Measurements from ENCODE around the gene EYS. TPM values are rescaled to one million over a fixed set of nuclear protein-coding genes. Genes with fewer than 3 reads are reported as not detected.

Gene EYS
- total RNA-seq, 3 donors from 2014 or later, result 0.16 to 0.61 (median 0.60) TPM

- no peaks in the 10 kb centered on the region for H3K36me3 ChIP-seq (ENCODE audit: low read depth)
- TF ChIP-seq, protein P1, sequence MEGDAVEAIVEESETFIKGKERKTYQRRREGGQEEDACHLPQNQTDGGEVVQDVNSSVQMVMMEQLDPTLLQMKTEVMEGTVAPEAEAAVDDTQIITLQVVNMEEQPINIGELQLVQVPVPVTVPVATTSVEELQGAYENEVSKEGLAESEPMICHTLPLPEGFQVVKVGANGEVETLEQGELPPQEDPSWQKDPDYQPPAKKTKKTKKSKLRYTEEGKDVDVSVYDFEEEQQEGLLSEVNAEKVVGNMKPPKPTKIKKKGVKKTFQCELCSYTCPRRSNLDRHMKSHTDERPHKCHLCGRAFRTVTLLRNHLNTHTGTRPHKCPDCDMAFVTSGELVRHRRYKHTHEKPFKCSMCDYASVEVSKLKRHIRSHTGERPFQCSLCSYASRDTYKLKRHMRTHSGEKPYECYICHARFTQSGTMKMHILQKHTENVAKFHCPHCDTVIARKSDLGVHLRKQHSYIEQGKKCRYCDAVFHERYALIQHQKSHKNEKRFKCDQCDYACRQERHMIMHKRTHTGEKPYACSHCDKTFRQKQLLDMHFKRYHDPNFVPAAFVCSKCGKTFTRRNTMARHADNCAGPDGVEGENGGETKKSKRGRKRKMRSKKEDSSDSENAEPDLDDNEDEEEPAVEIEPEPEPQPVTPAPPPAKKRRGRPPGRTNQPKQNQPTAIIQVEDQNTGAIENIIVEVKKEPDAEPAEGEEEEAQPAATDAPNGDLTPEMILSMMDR (IDR thresholded peaks at IDR 0.05), result no peak
- no peaks in the 10 kb centered on the region for H3K4me1 ChIP-seq (ENCODE audit: low read depth)
- no peaks in the 10 kb centered on the region for H3K9me3 ChIP-seq
- intact Hi-C loops (cut with DNase I, micrococcal nuclease), result no loop called here
- no peak for ATAC-seq
- no peak overlapping the region for H3K4me3 ChIP-seq
- no peak for DNase-seq
Measured at GRCh38 chr6:65285275-65285674, 421.8 kb downstream of the EYS start.

- Histone ChIP-seq H3K9me3 (no peaks in the 10 kb centered on the region), H3K36me3 (ENCODE audit: low read depth) (no peaks in the 10 kb centered on the region), H3K4me1 (ENCODE audit: low read depth) (no peaks in the 10 kb centered on the region), H3K4me3 (no peak overlapping the region)
- DNase-seq (no peak), ATAC-seq (no peak)
- TF ChIP-seq, protein P1 (IDR thresholded peaks at IDR 0.05), result no peak
- intact Hi-C loops (cut with DNase I, micrococcal nuclease), result no loop called here
Measured at GRCh38 chr6:65280060-65280459, 427.0 kb downstream of the EYS start.

GRCh38 chr6:65262241-65262640 lies 444.8 kb downstream of the EYS start:
- intact Hi-C loops (cut with DNase I, micrococcal nuclease), result no loop called here
- TF ChIP-seq, protein P1 (IDR thresholded peaks at IDR 0.05), result no peak
- ATAC-seq (no peak), DNase-seq (no peak)
- no peaks in the 10 kb centered on the region for H3K9me3 ChIP-seq
- no peak overlapping the region for H3K4me3 ChIP-seq
- H3K4me1 ChIP-seq (ENCODE audit: low read depth), result no peaks in the 10 kb centered on the region
- no peaks in the 10 kb centered on the region for H3K36me3 ChIP-seq (ENCODE audit: low read depth)

- intact Hi-C loops (cut with DNase I, micrococcal nuclease), result no loop called here
- DNase-seq (no peak), ATAC-seq (no peak)
- Histone ChIP-seq H3K36me3 (ENCODE audit: low read depth) (no peaks in the 10 kb centered on the region), H3K4me3 (no peak overlapping the region), H3K9me3 (no peaks in the 10 kb centered on the region), H3K4me1 (ENCODE audit: low read depth) (no peaks in the 10 kb centered on the region)
- TF ChIP-seq, protein P1 (IDR thresholded peaks at IDR 0.05), result no peak
Measured at GRCh38 chr6:65259982-65260381, 447.0 kb downstream of the EYS start.

DNA sequence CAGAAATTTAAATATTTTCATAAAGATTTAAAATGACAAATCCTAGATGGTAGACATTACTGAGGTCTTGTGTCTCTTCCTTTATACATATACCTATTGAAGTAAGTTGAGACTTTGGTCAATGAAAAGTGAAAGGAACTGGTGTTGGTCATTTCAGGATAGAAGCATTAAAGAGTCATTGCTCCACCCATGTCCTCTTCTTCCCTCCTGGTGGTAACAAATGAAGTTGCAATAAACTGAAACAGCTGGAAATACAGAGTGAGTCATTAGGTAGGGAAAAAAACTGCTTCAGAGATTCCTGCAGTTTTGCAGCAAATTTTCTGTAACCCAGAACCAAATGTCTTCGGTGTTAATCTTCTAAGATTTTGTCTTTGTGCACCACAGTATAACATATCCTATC lies 448.0 kb downstream of the EYS start:
- Histone ChIP-seq H3K9me3 (no peaks in the 10 kb centered on the region), H3K36me3 (ENCODE audit: low read depth) (no peaks in the 10 kb centered on the region), H3K4me3 (no peak overlapping the region), H3K4me1 (ENCODE audit: low read depth) (no peaks in the 10 kb centered on the region)
- intact Hi-C loops (cut with DNase I, micrococcal nuclease), result no loop called here
- TF ChIP-seq, protein P1 (IDR thresholded peaks at IDR 0.05), result no peak
- ATAC-seq, result no peak
- no peak for DNase-seq

- DNase-seq, result no peak
- no peaks in the 10 kb centered on the region for H3K9me3 ChIP-seq
- TF ChIP-seq, protein P1 (IDR thresholded peaks at IDR 0.05), result no peak
- H3K4me3 ChIP-seq, result no peak overlapping the region
- intact Hi-C loops (cut with DNase I, micrococcal nuclease), result no loop called here
- H3K4me1 ChIP-seq (ENCODE audit: low read depth), result no peaks in the 10 kb centered on the region
- H3K36me3 ChIP-seq (ENCODE audit: low read depth), result no peaks in the 10 kb centered on the region
- ATAC-seq, result no peak
Measured at GRCh38 chr6:65253041-65253440, 454.0 kb downstream of the EYS start.

All from mucosa of descending colon (tissue), 3 donors.